Nucleus accumbens (tissue), 56 donors: ENCODE data around the gene ZNF445.
"Not testable (repeated sequence)": the region's sequence is repeated elsewhere in the genome, so short reads cannot be mapped to it uniquely, and the experiment has no call there.

Experiments
- DNase-seq, 56 donors: peaks; one replicate each; lab custom pipeline; 2025; lab: John Stamatoyannopoulos, UW

ZNF445 gene

DNA sequence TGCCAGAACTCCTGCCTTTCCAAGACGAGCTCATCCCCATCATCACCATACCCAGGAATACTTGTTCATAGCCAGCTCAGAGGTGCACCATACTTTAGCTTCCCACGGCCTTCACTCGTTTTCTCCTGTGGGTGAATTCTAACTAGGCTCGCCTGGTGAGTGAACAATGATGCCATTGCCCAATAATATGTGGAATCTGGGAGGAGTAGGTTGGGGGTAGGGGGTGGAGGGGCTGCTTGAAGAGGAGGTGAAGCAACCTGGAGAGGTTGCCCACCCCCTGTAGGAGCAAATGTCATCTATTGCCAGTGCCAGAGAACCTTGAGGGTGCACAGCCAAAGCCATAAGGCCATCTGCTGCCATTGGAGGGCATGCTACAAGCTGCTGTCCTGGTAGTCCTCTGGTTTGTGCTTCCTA is 592 bp upstream of the ZNF445 start:
- DNase-seq = peak in 3 of 56 donors; percentile 19 to 36 (median 27)

DNA sequence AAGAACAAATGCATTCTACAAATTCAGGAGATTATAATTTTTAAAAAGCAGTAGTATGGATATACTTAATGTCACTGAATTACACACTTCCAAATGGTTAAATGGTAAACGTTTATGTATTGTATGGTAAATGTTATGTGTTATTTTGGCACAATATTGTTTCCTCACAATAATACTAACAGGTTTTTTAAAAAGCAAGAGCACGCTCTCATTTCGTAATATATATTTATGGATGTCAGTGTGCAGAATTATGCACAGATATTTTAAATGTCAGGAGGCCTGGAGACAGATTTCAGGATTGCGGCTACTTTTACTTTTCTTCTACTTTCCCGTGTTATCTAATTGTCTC is 533 bp downstream of the ZNF445 start:
- DNase-seq = no peak

GRCh38 chr3:44476181-44476611 is 1.3 kb downstream of the ZNF445 start:
- DNase-seq = no peak

DNA sequence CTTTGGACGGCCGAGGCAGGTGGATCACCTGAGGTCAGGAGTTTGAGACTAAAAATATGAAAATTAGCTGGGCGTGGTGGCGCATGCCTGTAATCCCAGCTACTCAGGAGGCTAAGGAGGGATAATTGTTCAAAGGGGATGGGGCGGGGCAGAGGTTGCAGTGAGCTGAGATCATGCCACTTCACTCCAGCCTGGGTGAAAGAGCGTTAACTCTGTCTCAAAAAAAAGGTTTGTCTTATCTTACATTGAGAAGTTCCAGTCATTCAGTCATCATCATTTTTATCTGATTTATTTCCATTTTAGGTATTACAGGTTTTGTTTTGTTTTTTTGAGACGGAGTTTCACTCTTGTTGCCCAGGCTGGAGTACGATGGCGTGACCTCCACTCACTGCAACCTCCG is 2.6 kb downstream of the ZNF445 start:
- not testable (repeated sequence) for DNase-seq

- DNase-seq = no peak
Observed at GRCh38 chr3:44470430-44470829, 7.0 kb downstream of the ZNF445 start.

- no peak for DNase-seq
Observed at GRCh38 chr3:44469914-44470313, 7.6 kb downstream of the ZNF445 start.

GRCh38 chr3:44468572-44469520 is 8.6 kb downstream of the ZNF445 start:
- peak in 23 of 56 donors; percentile 1 to 56 (median 15) for DNase-seq

GRCh38 chr3:44468099-44468537 is 9.4 kb downstream of the ZNF445 start:
- DNase-seq = not testable (repeated sequence)

DNA sequence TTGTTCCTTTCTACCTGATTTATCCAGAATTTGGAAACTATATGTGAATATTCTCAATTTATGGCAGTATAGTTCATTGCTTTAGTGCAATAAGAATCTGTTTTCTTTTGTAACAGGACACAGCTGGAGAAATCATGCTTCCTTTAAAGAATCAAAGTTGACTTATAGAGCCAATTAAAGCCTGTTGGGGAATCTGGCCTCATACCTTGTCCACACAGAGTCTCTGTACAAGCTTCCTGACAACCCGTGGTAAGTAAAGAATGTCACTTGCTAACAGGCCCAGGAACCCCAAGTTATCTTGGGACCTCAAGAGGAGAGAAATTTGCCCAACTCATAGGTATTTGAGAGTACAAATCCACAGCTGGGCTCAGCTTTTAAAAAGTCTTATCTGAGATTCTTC is 10.2 kb downstream of the ZNF445 start:
- no peak for DNase-seq

- DNase-seq = not testable (repeated sequence)
Observed at GRCh38 chr3:44464920-44465319, 12.6 kb downstream of the ZNF445 start.

DNA sequence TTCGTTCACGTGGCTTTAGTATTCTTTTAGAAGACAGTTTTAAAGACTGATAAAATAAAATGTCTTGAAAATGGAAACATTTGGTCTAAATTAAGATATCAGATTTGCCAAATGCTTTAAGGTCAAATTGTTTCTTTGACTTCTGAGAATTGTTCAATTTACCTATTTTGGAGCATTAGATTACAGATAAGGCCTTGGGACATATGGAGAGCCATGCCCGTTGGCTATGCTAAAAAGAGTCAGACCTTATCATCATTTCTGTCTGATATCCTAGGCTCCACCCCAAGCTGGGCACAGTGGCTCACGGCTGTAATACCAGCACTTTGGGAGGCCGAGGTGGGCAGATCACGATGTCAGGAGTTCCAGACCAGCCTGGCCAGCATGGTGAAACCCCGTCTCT is 13.0 kb downstream of the ZNF445 start:
- no peak for DNase-seq

DNA sequence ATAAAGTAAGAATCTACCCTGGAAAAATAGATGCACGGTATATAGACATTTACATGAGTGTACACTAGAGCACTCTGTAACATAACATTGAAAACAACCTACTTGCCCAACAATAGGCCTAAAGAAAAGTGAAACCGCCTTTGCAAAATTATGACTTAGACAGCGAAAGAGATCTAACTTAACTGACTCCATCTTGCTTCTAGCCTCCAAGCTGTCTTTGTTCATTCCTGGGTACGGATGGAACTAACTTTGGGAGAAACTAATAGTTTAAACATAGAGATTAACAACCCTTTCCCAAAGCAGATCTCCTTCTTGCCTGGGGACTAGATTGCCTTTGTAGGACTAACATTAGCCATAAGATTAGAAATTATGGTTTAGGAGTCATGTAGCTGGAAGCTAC is 17.4 kb downstream of the ZNF445 start:
- not testable (repeated sequence) for DNase-seq

DNA sequence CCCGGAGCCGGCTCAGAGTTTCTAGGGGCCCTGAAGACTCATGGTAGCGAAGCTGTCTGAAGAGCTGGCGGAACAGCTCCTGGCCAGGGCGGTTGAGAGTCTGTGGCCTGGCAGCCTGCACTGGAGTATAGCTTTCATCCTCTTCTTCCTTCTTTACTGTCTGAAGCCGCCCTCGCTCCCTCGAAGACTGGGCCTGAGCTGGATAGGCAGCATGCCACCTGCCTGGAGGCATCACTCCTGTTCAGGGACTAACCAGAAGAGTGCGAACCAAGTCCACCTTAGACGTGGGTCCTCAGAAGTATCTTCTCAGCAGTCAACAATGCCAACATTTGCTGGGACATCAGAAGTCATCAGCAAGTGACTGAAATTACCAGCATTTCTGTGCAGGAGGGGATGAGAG is 22.2 kb downstream of the ZNF445 start:
- no peak for DNase-seq

DNA sequence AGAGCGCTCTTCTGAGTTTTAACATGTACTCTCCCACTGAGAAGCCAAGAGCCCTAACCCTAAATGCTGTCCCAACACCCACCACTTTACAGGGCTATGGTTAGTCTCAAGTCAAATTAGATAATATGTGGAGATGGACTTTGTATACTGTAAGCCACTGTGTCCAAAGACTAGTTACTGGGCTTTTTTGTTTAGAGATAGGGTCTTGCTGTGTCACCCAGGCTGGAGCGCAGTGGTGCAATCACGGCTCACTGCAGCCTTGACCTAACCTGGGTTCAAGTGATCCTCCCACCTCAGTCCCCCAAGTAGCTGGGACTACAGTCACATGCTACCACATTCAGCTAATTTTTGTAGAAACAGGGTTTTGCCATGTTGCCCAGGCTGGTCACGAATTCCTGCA is 23.2 kb downstream of the ZNF445 start:
- no peak for DNase-seq

- no peak for DNase-seq
Observed at GRCh38 chr3:44451441-44451840, 26.0 kb downstream of the ZNF445 start.

DNA sequence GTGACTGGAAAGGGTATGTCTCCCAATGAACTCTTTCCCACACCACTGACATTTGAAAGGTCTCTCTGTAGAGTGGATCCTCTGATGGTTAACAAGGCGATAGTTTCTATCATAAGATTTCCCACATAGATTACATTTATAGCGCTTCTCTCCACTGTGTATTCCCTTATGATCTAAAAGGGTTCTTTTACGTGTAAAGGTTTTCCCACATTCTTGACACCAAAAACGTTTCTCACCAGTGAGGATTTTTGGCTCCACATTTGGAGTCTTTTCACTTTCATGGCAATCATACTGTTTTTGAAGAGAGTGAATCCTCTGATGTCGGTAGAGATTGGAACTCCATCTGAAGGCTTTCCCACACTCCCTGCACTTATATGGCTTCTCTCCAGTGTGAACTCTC is 30.5 kb downstream of the ZNF445 start:
- no peak for DNase-seq

GRCh38 chr3:44445786-44446185 is 31.7 kb downstream of the ZNF445 start:
- no peak for DNase-seq

DNA sequence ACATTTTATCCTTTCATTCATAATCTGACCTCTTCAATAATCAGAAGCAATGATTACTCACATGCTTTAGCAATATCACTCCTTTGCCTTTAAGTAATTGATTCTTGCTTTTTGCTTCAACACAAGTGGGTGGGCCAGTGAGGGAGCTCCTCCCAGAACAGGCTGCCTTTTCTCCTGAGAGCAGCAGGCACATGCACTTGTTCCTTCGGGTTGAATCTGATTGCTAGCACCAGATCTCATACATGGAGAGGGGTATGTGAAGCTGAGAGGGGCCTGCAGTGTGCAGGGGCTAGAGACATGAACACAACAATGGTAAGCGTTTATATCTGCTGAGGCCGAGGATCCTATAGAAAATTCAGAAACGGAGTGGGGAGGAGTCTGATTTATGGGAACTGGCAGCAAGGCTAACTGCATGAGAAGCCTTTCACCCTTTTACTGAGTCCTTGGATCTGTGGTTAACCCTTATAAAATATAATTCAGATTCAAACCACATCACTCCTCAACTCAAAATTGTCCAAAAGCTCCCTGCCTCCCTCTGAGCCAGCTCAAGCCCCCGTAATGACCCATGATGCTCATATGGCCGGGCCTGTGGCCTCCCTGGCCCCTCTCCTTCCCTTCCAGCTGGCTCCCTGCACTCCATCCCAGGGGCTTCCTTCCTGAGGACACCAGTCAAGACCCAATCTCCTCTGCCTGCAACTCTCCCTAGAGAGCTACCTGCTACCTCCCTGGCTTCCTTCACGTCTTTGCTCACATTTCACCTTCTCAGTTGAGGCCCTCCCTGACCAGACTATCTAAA is 32.4 kb downstream of the ZNF445 start:
- no peak for DNase-seq

DNA sequence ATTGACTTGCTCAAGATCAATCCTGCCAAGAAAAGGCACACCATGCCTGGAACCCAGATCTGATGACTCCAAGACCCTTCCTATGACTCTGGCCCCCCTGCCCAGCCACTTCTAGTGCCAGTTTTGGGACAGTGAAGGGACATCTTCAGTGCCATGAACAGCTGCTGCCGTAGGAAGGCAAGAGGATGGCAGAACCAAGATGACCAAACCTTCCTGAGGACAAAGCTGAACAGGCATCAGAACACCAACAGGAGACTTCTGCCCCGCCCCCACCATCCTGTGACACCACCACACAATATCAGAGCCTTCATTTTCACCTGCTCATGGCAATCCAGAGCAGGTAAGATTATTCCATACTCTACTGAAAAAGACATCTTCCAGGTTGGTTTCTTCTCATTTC is 33.0 kb downstream of the ZNF445 start:
- DNase-seq = no peak

- peak in 3 of 56 donors; percentile 6 to 11 (median 10) for DNase-seq
Observed at GRCh38 chr3:44442596-44443309, 34.7 kb downstream of the ZNF445 start.
